Loucy (cell line): Measurements from ENCODE around the gene PPP2R5C.

ENCODE experiments used
- EZH2phosphoT487 ChIP-seq: fragments of 200-600 bp; IDR thresholded peaks from 2 replicates; pipeline ENCODE4 v1.6.1; 2018; ENCODE audit warnings: antibody characterized with exemption, mild to moderate bottlenecking, moderate library complexity, borderline replicate concordance
- TF ChIP-seq, protein P1 (sequence below): fragments of 200-600 bp; sonication (generic); conservative IDR thresholded peaks from 2 replicates; pipeline ENCODE4 v1.5.1; 2014; ENCODE audit warnings: mild to moderate bottlenecking, antibody characterized with exemption, low read length

DNA sequence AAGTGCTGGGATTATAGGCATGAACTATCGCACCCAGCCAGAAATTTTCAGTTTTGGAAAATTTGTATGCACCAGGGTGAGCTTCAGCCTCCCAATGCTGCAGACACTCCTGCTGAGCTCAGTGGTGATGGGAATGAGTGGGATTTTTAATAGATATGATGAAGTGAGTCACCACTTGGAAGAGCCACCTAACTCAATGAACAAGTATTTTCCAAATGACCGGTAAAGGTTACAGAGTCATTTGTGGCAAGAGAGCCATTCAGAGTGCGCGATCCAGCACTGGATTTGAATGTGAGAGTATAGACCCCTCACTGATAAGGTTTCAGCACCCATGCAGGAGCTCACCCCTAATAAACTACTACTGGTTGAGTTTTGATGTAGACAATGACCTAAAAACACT, 100.7 kb downstream of the PPP2R5C start:
- TF ChIP-seq, protein P1, sequence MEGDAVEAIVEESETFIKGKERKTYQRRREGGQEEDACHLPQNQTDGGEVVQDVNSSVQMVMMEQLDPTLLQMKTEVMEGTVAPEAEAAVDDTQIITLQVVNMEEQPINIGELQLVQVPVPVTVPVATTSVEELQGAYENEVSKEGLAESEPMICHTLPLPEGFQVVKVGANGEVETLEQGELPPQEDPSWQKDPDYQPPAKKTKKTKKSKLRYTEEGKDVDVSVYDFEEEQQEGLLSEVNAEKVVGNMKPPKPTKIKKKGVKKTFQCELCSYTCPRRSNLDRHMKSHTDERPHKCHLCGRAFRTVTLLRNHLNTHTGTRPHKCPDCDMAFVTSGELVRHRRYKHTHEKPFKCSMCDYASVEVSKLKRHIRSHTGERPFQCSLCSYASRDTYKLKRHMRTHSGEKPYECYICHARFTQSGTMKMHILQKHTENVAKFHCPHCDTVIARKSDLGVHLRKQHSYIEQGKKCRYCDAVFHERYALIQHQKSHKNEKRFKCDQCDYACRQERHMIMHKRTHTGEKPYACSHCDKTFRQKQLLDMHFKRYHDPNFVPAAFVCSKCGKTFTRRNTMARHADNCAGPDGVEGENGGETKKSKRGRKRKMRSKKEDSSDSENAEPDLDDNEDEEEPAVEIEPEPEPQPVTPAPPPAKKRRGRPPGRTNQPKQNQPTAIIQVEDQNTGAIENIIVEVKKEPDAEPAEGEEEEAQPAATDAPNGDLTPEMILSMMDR = no peak
- no peak for TF ChIP-seq EZH2phosphoT487
